Activated CD4-positive, alpha-beta T cell treated with anti-CD3 and anti-CD28 coated beads for 36 hours (primary cell): ENCODE data around the gene CMSS1. TPM values are rescaled to one million over a fixed set of nuclear protein-coding genes. Genes with fewer than 3 reads are reported as not detected.

Source experiments
- ATAC-seq: fragments of 200-7000 bp; cut with Tn5 transposase; one replicate; pipeline ENCODE4 v1.10.0; 2021; ENCODE audit warnings: mild to moderate bottlenecking, moderate library complexity
- CTCF ChIA-PET: fragments of 350-600 bp; sonication (Branson Sonifier 250); formaldehyde crosslinking; loops from one replicate; lab custom pipeline; 2021; ENCODE audit warnings: antibody characterized with exemption; lab: Charles Lee
- POLR2A ChIA-PET: fragments of 350-600 bp; sonication (Branson Sonifier 250); formaldehyde crosslinking; loops from one replicate; lab custom pipeline; 2021; ENCODE audit warnings: antibody characterized with exemption, inconsistent platforms; lab: Charles Lee
- DNase-seq: peaks from one replicate; pipeline ENCODE4 v3.0.0-alpha.2; 2020
- H3K27ac Mint-ChIP-seq: one replicate; pipeline ENCODE4 v1.8.0; 2021; ENCODE audit warnings: mixed read lengths
- H3K27me3 Mint-ChIP-seq: one replicate; pipeline ENCODE4 v1.8.0; 2021; ENCODE audit warnings: mixed read lengths
- H3K36me3 Mint-ChIP-seq: one replicate; pipeline ENCODE4 v1.8.0; 2021; ENCODE audit warnings: low read depth, mixed read lengths
- H3K4me1 Mint-ChIP-seq: one replicate; pipeline ENCODE4 v1.8.0; 2021; ENCODE audit warnings: mixed read lengths
- H3K4me3 Mint-ChIP-seq: one replicate; pipeline ENCODE4 v1.8.0; 2021; ENCODE audit warnings: mild to moderate bottlenecking, moderate library complexity, mixed read lengths
- H3K9me3 Mint-ChIP-seq: one replicate; pipeline ENCODE4 v1.8.0; 2021; ENCODE audit warnings: low read depth, mixed read lengths
- intact Hi-C, 2 experiments: fragments of 100-400 bp; cut with DNase I in 1 of 2; cut with micrococcal nuclease in 1 of 2; formaldehyde crosslinking; loops; one replicate each; pipeline versions ENCODE4 v1.14.2 to v1.15.1; 2022 to 2024; cut with DNase I, micrococcal nuclease
- total RNA-seq, 2 experiments: library from RNA; stranded (reverse); gene quantifications; one replicate each; pipeline ENCODE4 v1.2.3, GENCODE V29; 2021

Gene CMSS1
- total RNA-seq, 2 experiments from 2014 or later, result 94.0 to 96.3 TPM

GRCh38 chr3:99818818-99819217 is 1.2 kb downstream of the CMSS1 start:
- CTCF ChIA-PET, result interaction anchor here (1.0 to 2.3 kb wide), 4 partner anchors 10 to 15 kb away, joined by 3 to 11 read pairs (median 6); no protein-coding TSS in a partner anchor
- intact Hi-C loops, result loop anchor here (1.0 to 10.0 kb wide), 9 partner anchors 44 to 1997 kb away; partner anchors contain the start of genes CLDND1 (in 2 of the 2), CPOX (in 1 of the 2), CRYBG3 (in 1 of the 2) and DCBLD2 (in 1 of the 2)
- Mint-ChIP-seq H3K4me3 (peak overlapping the region; percentile 85), H3K27ac (peak overlapping the region; percentile 97), H3K4me1 (peaks cover 48% of the 10 kb centered on the region), H3K27me3 (no peaks in the 10 kb centered on the region), H3K9me3 (no peaks in the 10 kb centered on the region), H3K36me3 (peaks cover 17% of the 10 kb centered on the region)
- DNase-seq (no peak), ATAC-seq (no peak)
- POLR2A ChIA-PET, result no interaction called here

DNA sequence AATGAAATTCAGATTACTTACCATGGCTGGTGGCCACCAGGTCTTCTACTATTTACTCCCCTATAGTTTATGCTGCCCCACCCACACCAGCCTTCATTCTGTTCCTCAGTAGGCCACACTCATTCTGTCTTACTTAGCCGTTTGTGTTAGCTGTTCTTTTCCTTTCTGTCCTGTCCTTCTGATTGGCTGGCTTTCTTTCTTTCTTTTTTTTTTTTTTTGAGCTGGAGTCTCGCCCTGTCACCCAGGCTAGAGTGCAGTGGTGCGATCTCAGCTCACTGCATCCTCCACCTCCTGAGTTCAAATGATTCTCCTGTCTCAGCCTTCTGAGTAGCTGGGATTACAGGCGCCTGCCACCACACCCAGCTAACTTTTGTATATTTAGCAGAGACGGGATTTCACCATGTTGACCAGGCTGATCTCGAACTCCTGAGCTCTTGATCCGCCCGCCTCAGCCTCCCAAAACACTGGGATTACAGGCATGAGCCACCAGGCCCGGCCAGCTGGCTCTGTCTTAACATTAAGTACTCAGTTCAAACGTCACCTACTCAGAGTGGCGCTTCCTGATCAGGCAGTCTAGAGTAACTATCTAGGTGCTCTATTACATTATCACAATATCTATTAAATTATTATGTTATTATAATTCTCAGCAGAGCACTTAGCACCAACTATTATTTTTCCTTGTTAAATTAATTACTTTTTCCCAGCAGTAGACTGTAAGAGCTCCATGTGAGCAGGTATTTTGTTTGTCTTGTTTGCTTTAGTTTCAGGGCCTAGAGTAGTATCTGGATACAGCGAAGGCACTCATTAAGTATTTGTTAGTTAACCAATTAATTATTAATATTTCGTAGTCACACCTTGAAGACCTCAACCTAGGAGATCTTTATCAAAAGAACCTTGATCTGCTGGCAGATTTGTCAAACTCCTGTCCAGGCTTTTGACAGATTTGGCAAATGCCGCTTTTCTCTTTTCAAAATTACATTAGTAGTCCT is 6.4 kb downstream of the CMSS1 start:
- Mint-ChIP-seq H3K36me3 (peaks cover 17% of the 10 kb centered on the region), H3K27me3 (no peaks in the 10 kb centered on the region), H3K4me1 (peaks cover 41% of the 10 kb centered on the region), H3K9me3 (no peaks in the 10 kb centered on the region), H3K27ac (no peak overlapping the region), H3K4me3 (no peak overlapping the region)
- intact Hi-C loops, result no loop called here
- no peak for DNase-seq
- no peak for ATAC-seq
- POLR2A ChIA-PET, result no interaction called here
- CTCF ChIA-PET, result interaction anchor here (0.6 to 2.8 kb wide), 6 partner anchors 8 to 435 kb away, joined by 3 to 28 read pairs (median 4); no protein-coding TSS in a partner anchor

GRCh38 chr3:99825004-99825640 is 7.5 kb downstream of the CMSS1 start:
- ATAC-seq (peak; percentile 66), DNase-seq (no peak)
- peaks cover 35% of the 10 kb centered on the region for H3K4me1 Mint-ChIP-seq
- no peak overlapping the region for H3K4me3 Mint-ChIP-seq
- POLR2A ChIA-PET, result no interaction called here
- no peaks in the 10 kb centered on the region for H3K9me3 Mint-ChIP-seq
- CTCF ChIA-PET, result interaction anchor here (0.9 to 1.5 kb wide), 3 partner anchors 30 to 434 kb away, joined by 3 to 4 read pairs (median 3); no protein-coding TSS in a partner anchor
- intact Hi-C loops, result no loop called here
- H3K27ac Mint-ChIP-seq, result peak overlapping the region; percentile 16
- H3K36me3 Mint-ChIP-seq, result peaks cover 10% of the 10 kb centered on the region
- no peaks in the 10 kb centered on the region for H3K27me3 Mint-ChIP-seq

GRCh38 chr3:99829844-99830243 is 12.2 kb downstream of the CMSS1 start:
- no peak overlapping the region for H3K4me3 Mint-ChIP-seq
- intact Hi-C loops, result loop anchor here (5.0 to 10.0 kb wide), 2 partner anchors 245 to 572 kb away; partner anchors contain the start of genes LNP1 (in 1 of the 2) and TOMM70 (in 1 of the 2)
- no peaks in the 10 kb centered on the region for H3K9me3 Mint-ChIP-seq
- no peak overlapping the region for H3K27ac Mint-ChIP-seq
- H3K36me3 Mint-ChIP-seq, result no peaks in the 10 kb centered on the region
- ChIA-PET CTCF (interaction anchor here (0.6 kb wide), 1 partner anchor 1901 kb away, joined by 4 read pairs; no protein-coding TSS in a partner anchor), POLR2A (no interaction called here)
- DNase-seq (no peak), ATAC-seq (no peak)
- no peaks in the 10 kb centered on the region for H3K27me3 Mint-ChIP-seq
- peaks cover 15% of the 10 kb centered on the region for H3K4me1 Mint-ChIP-seq

GRCh38 chr3:99833617-99834205 is 16.0 kb downstream of the CMSS1 start:
- H3K36me3 Mint-ChIP-seq, result no peaks in the 10 kb centered on the region
- ChIA-PET POLR2A (no interaction called here), CTCF (interaction anchor here (0.6 to 2.6 kb wide), 7 partner anchors 11 to 420 kb away, joined by 3 to 28 read pairs (median 4); partner anchors contain the start of gene CMSS1)
- peaks cover 8% of the 10 kb centered on the region for H3K4me1 Mint-ChIP-seq
- no peaks in the 10 kb centered on the region for H3K9me3 Mint-ChIP-seq
- no peaks in the 10 kb centered on the region for H3K27me3 Mint-ChIP-seq
- DNase-seq, result no peak
- H3K4me3 Mint-ChIP-seq, result no peak overlapping the region
- ATAC-seq, result no peak
- H3K27ac Mint-ChIP-seq, result no peak overlapping the region
- intact Hi-C loops, result loop anchor here (2.0 to 10.0 kb wide), 6 partner anchors 235 to 757 kb away; partner anchors contain the start of genes LNP1 (in 1 of the 2) and TOMM70 (in 1 of the 2)

DNA sequence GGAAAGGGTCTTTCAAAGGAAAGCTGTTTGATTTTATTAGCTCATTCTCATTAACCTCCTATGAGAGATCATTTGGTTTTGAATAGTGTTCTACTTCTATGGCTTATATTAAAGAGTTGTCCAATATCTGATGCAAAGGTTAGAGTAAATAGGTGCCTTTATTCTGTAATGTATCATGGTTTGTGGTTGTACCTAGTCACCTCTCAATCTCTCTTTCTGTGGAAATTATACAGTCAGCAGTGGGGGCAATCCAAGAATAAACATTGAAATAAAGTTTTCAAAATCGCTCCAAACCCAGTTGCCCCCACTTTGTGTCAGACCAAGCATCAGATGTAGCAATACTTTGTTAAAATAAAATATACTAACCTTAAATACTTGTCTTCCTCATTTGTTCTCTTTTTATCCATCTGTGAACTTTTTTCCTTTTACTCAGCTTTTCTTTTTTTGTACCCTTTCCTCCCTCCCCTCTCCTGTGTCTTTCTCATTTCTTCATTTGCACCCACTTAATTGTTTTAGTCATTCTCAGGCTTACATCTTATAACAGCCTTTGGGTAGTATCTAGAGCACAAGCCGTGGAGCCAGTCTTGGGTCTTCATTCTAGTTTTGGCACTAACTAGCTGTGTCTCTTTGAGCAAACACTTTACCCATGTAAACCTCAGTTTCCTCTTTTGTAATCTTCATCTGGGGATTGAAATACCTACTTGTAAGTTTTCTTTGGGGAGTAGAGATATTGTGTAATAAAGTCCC is 16.7 kb downstream of the CMSS1 start:
- POLR2A ChIA-PET, result no interaction called here
- CTCF ChIA-PET, result interaction anchor here (0.6 to 2.5 kb wide), 5 partner anchors 10 to 420 kb away, joined by 3 to 11 read pairs (median 4); partner anchors contain the start of gene CMSS1
- H3K27me3 Mint-ChIP-seq, result no peaks in the 10 kb centered on the region
- no peak for DNase-seq
- H3K36me3 Mint-ChIP-seq, result no peaks in the 10 kb centered on the region
- no peaks in the 10 kb centered on the region for H3K9me3 Mint-ChIP-seq
- peaks cover 8% of the 10 kb centered on the region for H3K4me1 Mint-ChIP-seq
- peak; percentile 34 for ATAC-seq
- H3K4me3 Mint-ChIP-seq, result no peak overlapping the region
- intact Hi-C loops, result loop anchor here (5.0 to 10.0 kb wide), 2 partner anchors 240 to 568 kb away; partner anchors contain the start of genes LNP1 (in 1 of the 2) and TOMM70 (in 1 of the 2)
- H3K27ac Mint-ChIP-seq, result no peak overlapping the region

- Mint-ChIP-seq H3K4me1 (no peaks in the 10 kb centered on the region), H3K4me3 (no peak overlapping the region), H3K9me3 (no peaks in the 10 kb centered on the region), H3K27me3 (no peaks in the 10 kb centered on the region), H3K27ac (no peak overlapping the region), H3K36me3 (no peaks in the 10 kb centered on the region)
- ATAC-seq (no peak), DNase-seq (no peak)
- POLR2A ChIA-PET, result no interaction called here
- intact Hi-C loops, result loop anchor here in 1 of 2 experiments (10.0 kb wide), 1 partner anchor 238 kb away; no protein-coding TSS in a partner anchor
- CTCF ChIA-PET, result no interaction called here
Observed at GRCh38 chr3:99836681-99837080, 19.0 kb downstream of the CMSS1 start.

DNA sequence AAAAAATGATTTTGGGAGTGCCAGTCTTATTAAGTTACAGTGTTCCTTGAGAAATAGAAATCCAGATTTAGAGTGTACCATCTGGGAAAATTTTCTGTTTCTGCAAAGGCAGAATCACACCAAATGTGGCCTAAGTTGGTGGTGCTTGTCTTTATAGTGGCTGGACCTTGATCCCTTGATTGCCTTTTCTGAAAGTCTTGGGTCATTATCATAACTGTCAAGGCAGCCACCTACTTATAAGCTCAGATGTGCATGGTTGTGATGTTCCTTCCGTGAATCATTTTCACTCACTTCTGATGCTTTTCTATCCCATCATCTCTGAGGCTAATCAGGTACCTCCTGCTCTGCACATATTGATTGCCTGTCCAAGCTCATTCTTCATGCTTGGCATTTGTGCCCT is 20.1 kb downstream of the CMSS1 start:
- H3K27ac Mint-ChIP-seq, result no peak overlapping the region
- ChIA-PET CTCF (no interaction called here), POLR2A (no interaction called here)
- intact Hi-C loops, result loop anchor here in 1 of 2 experiments (10.0 kb wide), 1 partner anchor 237 kb away; no protein-coding TSS in a partner anchor
- ATAC-seq (no peak), DNase-seq (no peak)
- no peaks in the 10 kb centered on the region for H3K36me3 Mint-ChIP-seq
- H3K4me3 Mint-ChIP-seq, result no peak overlapping the region
- no peaks in the 10 kb centered on the region for H3K27me3 Mint-ChIP-seq
- no peaks in the 10 kb centered on the region for H3K4me1 Mint-ChIP-seq
- no peaks in the 10 kb centered on the region for H3K9me3 Mint-ChIP-seq

DNA sequence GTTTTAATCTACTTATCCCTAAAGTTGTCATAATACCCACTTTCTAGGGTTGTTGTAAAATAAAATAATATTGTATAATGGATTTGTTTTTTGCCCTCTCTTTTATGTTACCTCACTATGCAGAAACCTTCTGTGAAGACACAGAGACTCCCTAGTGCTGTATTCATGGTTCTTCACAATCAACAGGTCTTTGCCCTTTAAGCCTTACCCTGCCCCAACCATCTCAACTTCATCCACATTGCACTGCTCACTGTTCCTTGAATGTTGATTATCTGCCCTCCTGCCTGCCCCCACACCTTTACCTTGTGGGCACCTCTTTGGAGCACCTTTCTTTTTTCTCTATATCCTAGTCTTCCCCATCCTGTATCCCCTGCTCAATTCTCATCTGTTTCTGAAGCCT is 21.1 kb downstream of the CMSS1 start:
- no peaks in the 10 kb centered on the region for H3K27me3 Mint-ChIP-seq
- no peaks in the 10 kb centered on the region for H3K36me3 Mint-ChIP-seq
- no peak overlapping the region for H3K27ac Mint-ChIP-seq
- H3K9me3 Mint-ChIP-seq, result no peaks in the 10 kb centered on the region
- ATAC-seq (no peak), DNase-seq (no peak)
- H3K4me1 Mint-ChIP-seq, result no peaks in the 10 kb centered on the region
- H3K4me3 Mint-ChIP-seq, result no peak overlapping the region
- intact Hi-C loops, result loop anchor here in 1 of 2 experiments (10.0 kb wide), 1 partner anchor 236 kb away; no protein-coding TSS in a partner anchor
- CTCF ChIA-PET, result interaction anchor here (0.9 kb wide), 1 partner anchor 10 kb away, joined by 3 read pairs; no protein-coding TSS in a partner anchor
- POLR2A ChIA-PET, result no interaction called here

DNA sequence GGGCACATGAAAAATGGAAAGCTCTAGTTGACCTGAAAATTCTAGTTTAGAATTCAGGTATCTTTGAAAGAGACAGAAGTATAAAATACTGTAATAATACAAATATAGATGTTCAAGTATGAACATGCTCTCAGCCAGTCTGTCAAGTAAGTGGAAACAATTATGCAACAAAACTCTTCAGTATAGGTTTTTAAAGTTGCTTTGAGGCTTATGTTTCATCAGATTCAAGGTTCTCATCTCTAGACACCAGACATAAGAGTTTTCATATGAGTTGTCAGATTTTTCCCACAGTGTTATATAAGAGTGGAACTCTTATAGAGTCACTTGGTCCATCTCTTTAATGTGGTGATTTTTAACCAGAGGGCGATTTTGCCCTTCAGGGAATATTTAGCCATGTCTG is 22.0 kb downstream of the CMSS1 start:
- H3K27ac Mint-ChIP-seq, result no peak overlapping the region
- ChIA-PET POLR2A (no interaction called here), CTCF (interaction anchor here (0.9 kb wide), 1 partner anchor 11 kb away, joined by 3 read pairs; no protein-coding TSS in a partner anchor)
- no peaks in the 10 kb centered on the region for H3K9me3 Mint-ChIP-seq
- no peaks in the 10 kb centered on the region for H3K27me3 Mint-ChIP-seq
- no peak for DNase-seq
- no peak overlapping the region for H3K4me3 Mint-ChIP-seq
- no peaks in the 10 kb centered on the region for H3K36me3 Mint-ChIP-seq
- peaks cover 2% of the 10 kb centered on the region for H3K4me1 Mint-ChIP-seq
- no peak for ATAC-seq
- intact Hi-C loops, result loop anchor here in 1 of 2 experiments (10.0 kb wide), 1 partner anchor 235 kb away; no protein-coding TSS in a partner anchor
